ENCODE results near the gene EPB42. TPM values are rescaled to one million over a fixed set of nuclear protein-coding genes. Genes with fewer than 3 reads are reported as not detected.

The EPB42 gene
- total and polyA plus RNA-seq, 2 donors (not counting 1 experiment from before 2014, with no cell fraction given), result not detected

DNA sequence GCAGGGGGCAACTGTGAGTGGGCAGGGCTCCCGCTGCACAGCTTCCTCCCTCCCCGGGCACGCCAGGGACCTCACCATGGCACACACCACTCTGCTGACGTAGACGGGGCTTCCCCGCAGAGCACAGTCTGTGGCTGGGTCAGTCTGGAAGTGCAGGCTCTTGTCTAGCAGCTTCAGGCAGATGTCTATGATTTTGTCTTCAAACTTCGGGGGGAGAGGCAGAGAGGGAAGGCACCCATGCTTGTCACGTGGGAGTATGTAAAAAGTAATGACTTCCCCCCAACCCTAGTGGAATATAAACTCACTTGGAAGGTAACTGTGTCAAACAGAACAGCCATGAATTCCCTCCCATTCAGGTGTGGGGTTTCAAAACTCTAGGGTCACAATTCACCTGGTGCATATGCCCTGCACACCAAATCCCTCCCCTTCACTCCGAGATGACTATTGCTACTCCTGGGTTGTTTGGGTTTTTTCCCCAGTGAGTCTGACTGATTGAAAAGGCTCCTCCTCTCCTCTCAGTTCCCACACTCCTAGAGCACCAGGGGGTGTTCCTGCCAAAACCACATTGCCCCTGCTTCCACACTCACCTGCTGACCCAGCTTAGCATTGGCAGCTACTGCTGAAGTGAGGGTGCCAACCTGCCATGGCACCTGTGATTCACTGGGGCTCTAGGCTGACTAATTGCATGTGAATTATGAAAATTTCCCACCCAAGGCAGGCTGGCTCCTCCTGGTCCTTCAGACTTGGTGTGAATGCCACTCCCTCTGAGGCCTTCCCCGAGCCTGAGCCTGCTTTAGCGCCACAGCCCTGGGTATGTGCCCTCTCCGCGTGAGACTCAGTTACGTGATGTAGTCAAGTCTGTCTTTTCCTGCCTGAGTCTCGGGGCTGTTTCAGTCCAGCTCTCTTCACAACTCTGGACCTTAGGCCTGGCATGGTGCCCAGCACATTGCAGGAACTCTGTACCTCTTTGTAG, 32.9 kb upstream of the EPB42 start:
- H3K4me1 Mint-ChIP-seq, result peaks cover 32% of the 10 kb centered on the region
- H3K27me3 Mint-ChIP-seq, result no peaks in the 10 kb centered on the region
- ChIA-PET POLR2A (no interaction called here), CTCF (interaction anchor here (0.8 to 3.9 kb wide), 3 partner anchors 9 to 32 kb away, joined by 3 to 23 read pairs (median 5); no protein-coding TSS in a partner anchor)
- Histone ChIP-seq H3K27ac (ENCODE audit: low read length in 2 of 2) (no peak overlapping the region), H4K20me1 (ENCODE audit: control insufficient read depth, insufficient read depth, low read length, poor library complexity, severe bottlenecking) (no peaks in the 10 kb centered on the region), H3K27me3 (replicated peaks in 1 of 4; ENCODE audit: control extremely low read depth in 1 of 4, control insufficient read depth in 3 of 4, insufficient read depth in 4 of 4, low read length in 3 of 4) (no peaks in the 10 kb centered on the region), H3K36me3 (replicated peaks in 1 of 2; ENCODE audit: control extremely low read depth in 1 of 2, control insufficient read depth in 1 of 2, extremely low read depth in 1 of 2, insufficient read depth in 2 of 2, low read length in 1 of 2) (no peaks in the 10 kb centered on the region), H3K4me1 (ENCODE audit: control insufficient read depth in 2 of 2, insufficient read depth in 2 of 2, low read length in 2 of 2) (peaks cover 13 to 15% of the 10 kb centered on the region in 2 donors), H3K9me3 (ENCODE audit: control extremely low read depth in 1 of 3, control insufficient read depth in 2 of 3, insufficient read depth in 1 of 3, low read length in 2 of 3) (no peaks in the 10 kb centered on the region), H3K79me2 (ENCODE audit: control insufficient read depth, insufficient read depth, low read length) (no peaks in the 10 kb centered on the region), H3K4me2 (replicated peaks; ENCODE audit: low read depth, low read length, poor library complexity, severe bottlenecking) (peak overlapping the region; percentile 56), H2AFZ (ENCODE audit: insufficient read depth, low read depth, low read length, poor library complexity, severe bottlenecking) (peak overlapping the region; percentile 47), H3K9ac (ENCODE audit: low read length) (no peak overlapping the region), H3K4me3 (ENCODE audit: control extremely low read depth in 1 of 5, extremely low read depth in 1 of 5, insufficient read depth in 1 of 5, low read depth in 2 of 5, low read length in 4 of 5) (no peak overlapping the region)
- intact Hi-C loops (cut with micrococcal nuclease), result no loop called here
- WGBS (ENCODE audit: insufficient coverage), result 65% methylated on average over 9 of the region's 15 CpGs
- ATAC-seq (ENCODE audit: low read depth) (peak; percentile 88), DNase-seq (peak; percentile 72)
- H3K9me3 Mint-ChIP-seq (ENCODE audit: insufficient read depth), result no peaks in the 10 kb centered on the region
- H3K27ac Mint-ChIP-seq, result peak overlapping the region; percentile 78
- peak overlapping the region; percentile 9 for H3K4me3 Mint-ChIP-seq
- TF ChIP-seq CTCF (IDR thresholded peaks at IDR 0.05) (no peak), EZH2 (IDR thresholded peaks at IDR 0.05; ENCODE audit: borderline replicate concordance, insufficient read depth, low read depth, low read length, poor library complexity, severe bottlenecking) (no peak)

DNA sequence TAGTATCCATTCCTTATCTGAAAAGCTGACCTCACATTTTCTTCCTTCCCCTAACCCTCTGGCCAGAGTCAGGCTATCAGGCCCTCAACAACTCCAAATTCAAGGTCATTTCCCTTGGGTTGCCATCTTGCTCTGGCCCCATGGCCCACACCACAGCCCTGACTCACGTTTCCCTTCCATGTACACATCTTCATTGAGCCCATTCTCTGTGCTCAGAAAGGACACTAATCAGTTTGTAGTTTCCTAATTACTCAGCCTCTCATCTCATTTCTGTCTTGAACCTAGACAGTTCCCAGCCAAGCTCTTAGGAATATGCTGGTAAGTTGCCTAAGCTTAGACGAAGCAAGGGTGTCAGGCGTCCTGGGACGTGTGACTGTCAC, 31.0 kb upstream of the EPB42 start:
- TF ChIP-seq CTCF (IDR thresholded peaks at IDR 0.05), result no peak
- TF ChIP-seq EZH2 (IDR thresholded peaks at IDR 0.05; ENCODE audit: borderline replicate concordance, insufficient read depth, low read depth, low read length, poor library complexity, severe bottlenecking), result no peak
- no peak overlapping the region for H2AFZ ChIP-seq (ENCODE audit: insufficient read depth, low read depth, low read length, poor library complexity, severe bottlenecking)
- intact Hi-C loops (cut with micrococcal nuclease), result no loop called here
- no peak overlapping the region for H3K4me2 ChIP-seq (replicated peaks; ENCODE audit: low read depth, low read length, poor library complexity, severe bottlenecking)
- no peak overlapping the region for H3K4me3 ChIP-seq (ENCODE audit: control extremely low read depth in 1 of 5, extremely low read depth in 1 of 5, insufficient read depth in 1 of 5, low read depth in 2 of 5, low read length in 4 of 5)
- no peaks in the 10 kb centered on the region for H3K9me3 Mint-ChIP-seq (ENCODE audit: insufficient read depth)
- POLR2A ChIA-PET, result no interaction called here
- H3K27ac Mint-ChIP-seq, result no peak overlapping the region
- no peak overlapping the region for H3K4me3 Mint-ChIP-seq
- peaks cover 13 to 15% of the 10 kb centered on the region in 2 donors for H3K4me1 ChIP-seq (ENCODE audit: control insufficient read depth in 2 of 2, insufficient read depth in 2 of 2, low read length in 2 of 2)
- CTCF ChIA-PET, result interaction anchor here (3.9 kb wide), 1 partner anchor 26 kb away, joined by 23 read pairs; no protein-coding TSS in a partner anchor
- 83% methylated on average over 4 of the region's 4 CpGs for WGBS (ENCODE audit: insufficient coverage)
- no peak for ATAC-seq (ENCODE audit: low read depth)
- no peaks in the 10 kb centered on the region for H4K20me1 ChIP-seq (ENCODE audit: control insufficient read depth, insufficient read depth, low read length, poor library complexity, severe bottlenecking)
- no peaks in the 10 kb centered on the region for H3K9me3 ChIP-seq (ENCODE audit: control extremely low read depth in 1 of 3, control insufficient read depth in 2 of 3, insufficient read depth in 1 of 3, low read length in 2 of 3)
- H3K79me2 ChIP-seq (ENCODE audit: control insufficient read depth, insufficient read depth, low read length), result no peaks in the 10 kb centered on the region
- no peak overlapping the region for H3K27ac ChIP-seq (ENCODE audit: low read length in 2 of 2)
- no peak overlapping the region for H3K9ac ChIP-seq (ENCODE audit: low read length)
- no peaks in the 10 kb centered on the region for H3K36me3 ChIP-seq (replicated peaks in 1 of 2; ENCODE audit: control extremely low read depth in 1 of 2, control insufficient read depth in 1 of 2, extremely low read depth in 1 of 2, insufficient read depth in 2 of 2, low read length in 1 of 2)
- H3K27me3 ChIP-seq (replicated peaks in 1 of 4; ENCODE audit: control extremely low read depth in 1 of 4, control insufficient read depth in 3 of 4, insufficient read depth in 4 of 4, low read length in 3 of 4), result no peaks in the 10 kb centered on the region
- DNase-seq, result no peak
- peaks cover 32% of the 10 kb centered on the region for H3K4me1 Mint-ChIP-seq
- H3K27me3 Mint-ChIP-seq, result no peaks in the 10 kb centered on the region
